Right renal cortex interstitium (tissue), 3 donors: ENCODE measurements around the gene CCDC97. TPM values are rescaled to one million over a fixed set of nuclear protein-coding genes. Genes with fewer than 3 reads are reported as not detected.

Experiments used
- DNase-seq, 3 donors: peaks; one replicate each; pipeline ENCODE4 v3.0.0-alpha.2; 2013; ENCODE audit warnings: low read depth in 3 of 3, low spot score in 2 of 3
- polyA plus RNA-seq, 3 donors: library from polyadenylated mRNA; unstranded; fragments of 120-200 nt; gene quantifications; one replicate each; pipeline ENCODE4 v1.2.1, GENCODE V29; 2013; ENCODE audit not compliant: insufficient read length in 3 of 3

CCDC97 gene
- polyA plus RNA-seq, 3 donors: 30.8 to 32.1 (median 31.3) TPM

DNA sequence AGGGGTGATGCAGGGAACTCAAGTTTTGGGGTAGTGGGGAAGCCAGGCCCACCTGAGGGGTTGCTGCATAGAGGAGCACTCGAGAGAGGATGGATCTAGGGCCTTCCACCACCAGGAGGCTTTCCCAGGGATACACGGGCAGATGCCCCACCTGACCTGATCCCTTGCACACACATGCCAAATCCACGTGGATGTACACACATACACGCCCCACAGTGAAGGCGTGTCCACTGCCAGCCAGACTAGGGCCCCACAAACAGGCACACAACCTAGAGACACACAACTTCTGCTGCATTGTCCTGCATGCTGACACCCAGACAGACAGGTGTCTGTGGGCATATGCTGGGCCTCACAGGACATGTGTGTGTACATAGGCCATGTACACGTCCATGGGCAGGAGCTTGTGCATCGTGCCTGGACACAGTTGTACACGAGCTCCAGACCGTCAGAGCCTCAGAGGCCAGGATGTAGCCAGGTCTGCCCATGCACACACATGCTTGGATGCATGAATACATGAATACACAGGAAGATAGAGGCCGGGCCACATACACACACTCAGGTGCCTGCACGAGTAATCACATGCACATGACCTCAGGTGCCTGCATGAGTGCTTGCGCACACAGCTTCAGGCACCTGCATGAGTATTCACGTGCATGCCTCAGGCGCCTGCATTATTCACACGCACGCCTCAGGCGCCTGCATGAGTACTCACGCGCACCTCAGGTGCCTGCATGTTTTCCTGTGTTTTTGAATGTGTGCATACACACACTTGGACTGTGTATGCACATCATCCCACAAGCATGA lies 8.9 kb downstream of the CCDC97 start:
- DNase-seq: no peak

DNA sequence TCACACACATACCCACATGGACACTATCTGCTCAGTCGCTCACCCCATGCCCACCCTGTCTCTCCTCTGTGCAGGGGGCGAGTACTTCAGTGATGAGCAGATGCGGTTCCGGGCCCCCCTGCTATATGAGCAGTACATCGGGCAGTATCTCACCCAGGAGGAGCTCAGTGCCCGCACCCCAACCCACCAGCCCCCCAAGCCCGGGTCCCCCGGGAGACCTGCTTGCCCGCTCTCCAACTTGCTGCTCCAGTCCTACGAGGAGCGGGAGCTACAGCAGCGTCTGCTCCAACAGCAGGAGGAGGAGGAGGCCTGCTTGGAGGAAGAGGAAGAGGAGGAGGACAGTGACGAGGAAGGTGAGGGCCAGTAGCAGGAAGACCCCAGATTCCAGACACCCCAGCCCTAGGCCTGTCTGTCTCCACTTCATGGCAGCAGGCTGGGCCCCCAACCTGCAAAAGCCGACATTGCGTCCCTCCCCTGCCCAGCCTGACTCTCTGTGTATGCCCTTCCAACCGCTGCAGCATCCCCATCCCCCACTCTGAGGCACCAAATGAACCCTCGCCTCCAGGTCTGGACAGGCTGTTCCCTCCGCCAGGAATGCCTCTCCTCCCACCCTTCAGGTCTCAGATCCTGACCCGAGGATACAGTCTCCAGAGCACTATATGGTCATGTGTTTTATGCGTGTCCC lies 9.7 kb downstream of the CCDC97 start:
- no peak for DNase-seq

DNA sequence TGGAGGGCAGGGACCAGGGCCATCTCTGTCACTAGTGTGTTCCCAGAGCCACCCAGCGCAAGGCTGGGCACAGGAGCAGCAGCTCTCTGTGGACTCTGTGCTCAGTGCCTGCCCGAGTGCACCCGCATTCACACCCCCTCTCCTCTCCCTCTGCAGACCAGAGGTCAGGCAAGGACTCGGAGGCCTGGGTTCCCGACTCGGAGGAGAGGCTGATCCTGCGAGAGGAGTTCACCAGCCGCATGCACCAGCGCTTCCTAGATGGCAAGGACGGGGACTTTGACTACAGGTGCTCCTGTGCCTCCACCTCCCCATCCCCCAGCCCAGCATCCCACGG lies 10.2 kb downstream of the CCDC97 start:
- no peak for DNase-seq

DNA sequence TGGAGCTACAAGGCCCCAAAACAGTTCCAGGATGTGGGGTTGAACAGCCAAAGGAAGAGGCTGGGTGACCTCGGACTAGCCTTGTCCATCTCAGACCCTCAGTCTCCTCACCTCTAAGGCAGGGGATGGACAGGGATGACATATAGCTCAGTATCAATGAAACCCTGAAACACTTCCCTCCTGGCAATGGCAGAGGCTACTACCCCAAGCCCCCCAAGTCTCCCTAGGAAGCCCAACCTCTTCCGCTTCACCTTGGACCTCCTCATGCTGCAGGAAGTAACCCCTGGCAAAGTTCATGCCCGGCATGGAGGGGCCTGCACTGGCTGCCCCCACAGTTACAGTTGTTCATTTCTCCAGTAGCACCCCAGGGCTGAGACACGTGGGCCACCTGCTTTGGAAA lies 10.6 kb downstream of the CCDC97 start:
- DNase-seq: no peak

DNA sequence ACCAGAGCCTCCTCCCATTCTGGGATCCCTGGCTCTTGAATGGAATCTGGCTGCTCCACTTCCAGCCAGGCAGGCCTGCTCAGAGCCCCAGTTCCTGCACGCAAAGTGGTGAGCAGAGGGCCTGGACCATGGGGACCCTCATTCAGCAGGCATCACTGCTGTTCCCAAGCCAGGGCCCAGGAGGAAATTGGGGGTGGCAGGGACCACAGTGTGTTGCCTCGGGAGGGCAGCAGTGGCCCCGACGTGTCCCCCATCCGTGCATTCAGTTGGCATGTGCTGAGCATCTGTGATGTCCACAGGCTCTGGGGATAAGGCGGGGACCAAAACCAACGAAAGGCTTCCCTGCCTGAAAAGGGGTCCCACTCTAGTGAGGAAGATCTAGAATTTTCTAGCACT lies 11.2 kb downstream of the CCDC97 start:
- no peak for DNase-seq

DNA sequence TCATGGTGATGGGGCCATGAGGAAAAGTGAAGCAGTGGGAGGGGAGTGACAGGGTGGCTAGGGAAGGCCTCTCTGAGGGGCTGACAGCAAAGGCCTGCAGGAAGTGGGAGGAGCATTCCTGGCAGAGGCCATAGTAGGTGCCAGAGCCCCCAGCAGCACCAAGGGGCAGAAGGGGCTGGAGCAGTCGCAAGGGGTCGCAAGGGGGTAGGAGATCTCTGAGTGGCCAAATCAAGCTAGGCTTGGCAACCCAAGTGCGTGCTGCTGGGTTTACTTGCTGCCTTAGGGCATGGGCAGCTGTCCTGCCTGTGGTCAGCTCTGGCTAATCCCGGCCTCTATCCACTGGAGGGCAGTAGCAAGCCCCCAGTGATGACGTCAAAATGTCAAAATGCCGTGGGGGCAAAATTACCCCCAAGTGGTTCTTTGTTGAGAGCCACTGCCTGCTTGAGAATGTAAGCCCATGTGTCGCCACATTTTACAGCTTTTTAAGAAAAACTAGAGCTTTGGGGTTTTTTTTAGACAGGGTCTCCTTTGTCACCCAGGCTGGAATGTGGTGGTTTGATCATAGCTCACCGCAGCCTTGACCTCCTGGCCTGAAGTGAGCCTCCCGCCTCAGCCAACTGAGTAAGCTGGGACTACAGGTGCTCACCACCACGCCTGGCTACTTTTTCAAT lies 11.8 kb downstream of the CCDC97 start:
- no peak for DNase-seq

DNA sequence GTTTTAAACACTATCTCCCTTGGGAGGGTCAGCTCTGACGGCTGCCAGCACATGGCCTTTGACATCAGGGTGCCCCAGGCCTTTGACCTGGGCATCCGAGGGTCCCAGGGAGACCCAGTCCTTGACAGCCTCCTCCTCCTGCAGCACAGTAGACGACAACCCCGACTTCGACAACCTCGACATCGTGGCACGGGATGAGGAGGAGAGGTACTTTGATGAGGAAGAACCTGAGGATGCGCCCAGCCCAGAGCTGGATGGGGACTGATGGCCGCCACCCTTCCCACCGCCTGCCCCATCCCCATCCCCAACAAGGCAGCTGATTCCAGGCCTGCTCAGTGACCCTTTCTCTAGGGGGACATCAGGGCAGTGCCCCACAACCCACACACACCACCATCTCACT lies 12.5 kb downstream of the CCDC97 start:
- DNase-seq: no peak

DNA sequence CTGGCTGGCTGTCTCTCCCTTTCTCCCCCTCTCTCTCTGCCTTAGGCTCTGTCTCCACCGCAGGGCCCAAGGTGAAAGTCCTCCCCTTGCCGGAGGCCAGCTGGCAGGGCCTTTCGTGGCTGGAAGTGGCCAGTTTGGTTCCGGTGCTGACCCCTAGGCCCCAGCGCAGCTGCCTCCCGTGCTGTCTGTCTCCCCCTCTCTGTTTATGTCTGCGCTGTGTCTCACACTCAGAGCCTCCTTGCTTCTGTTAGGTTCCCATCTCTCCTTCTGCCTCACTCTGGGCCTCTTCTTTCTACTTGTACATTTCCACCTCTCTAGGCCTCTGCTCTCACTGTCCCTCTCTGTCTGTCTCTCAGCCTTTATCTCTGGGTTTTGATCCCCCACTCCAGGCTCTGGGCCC lies 13.1 kb downstream of the CCDC97 start:
- DNase-seq: no peak

DNA sequence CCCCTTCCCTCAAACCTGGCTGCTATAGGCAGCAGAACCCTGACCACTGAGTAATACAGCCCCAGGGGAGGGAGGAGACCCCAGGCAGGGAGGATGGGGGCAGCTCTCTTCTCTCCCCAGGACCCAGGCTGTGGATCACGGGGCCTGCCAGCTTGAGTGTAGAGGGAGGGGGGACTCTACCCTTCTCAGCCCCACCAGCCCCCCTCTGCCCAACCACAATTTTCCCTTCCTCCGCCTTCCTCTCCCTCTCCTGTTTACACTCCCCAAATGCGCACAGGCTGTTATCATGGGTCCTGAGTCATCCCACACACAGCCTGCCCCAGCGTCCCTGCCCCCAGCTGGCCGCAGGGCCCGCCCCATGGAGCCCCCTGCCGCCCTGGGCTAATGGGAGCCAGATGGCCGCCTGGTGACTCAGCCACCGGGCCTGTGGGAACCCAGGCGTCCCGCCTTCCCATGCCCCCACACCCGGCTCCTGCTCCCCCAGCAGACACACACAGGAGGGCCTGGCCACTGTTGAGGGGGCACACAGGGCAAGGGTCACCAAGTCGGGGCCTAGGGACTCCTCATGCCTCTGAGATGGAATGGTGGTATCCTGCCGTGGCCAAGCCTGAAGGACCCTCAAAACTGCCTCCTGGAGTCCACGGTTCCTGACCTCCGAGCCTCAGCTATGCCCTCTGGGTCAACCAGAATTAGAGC lies 13.6 kb downstream of the CCDC97 start:
- DNase-seq: no peak

DNA sequence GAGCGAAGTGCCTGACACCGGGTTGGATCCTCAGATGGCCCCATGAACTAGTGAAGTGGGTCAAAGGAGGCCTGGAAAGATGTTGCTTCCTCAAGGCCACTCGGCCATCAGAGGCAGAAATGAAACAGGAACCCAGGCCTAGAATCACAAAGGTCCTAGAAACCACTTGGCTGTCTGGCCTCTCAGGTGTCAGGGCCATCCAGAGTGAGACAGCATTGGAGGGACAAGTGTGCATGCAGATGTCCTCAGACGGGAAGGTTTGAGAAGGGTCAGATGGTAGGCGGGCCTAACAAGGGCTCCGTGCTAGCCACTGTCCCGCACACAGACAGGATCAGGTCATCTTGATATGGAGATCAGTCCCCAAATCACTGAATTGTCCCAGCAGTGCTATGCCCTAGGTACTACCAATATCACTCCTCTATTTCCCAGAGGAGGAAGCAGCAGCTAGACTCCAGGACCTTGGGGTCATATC lies 14.3 kb downstream of the CCDC97 start:
- DNase-seq: no peak

DNA sequence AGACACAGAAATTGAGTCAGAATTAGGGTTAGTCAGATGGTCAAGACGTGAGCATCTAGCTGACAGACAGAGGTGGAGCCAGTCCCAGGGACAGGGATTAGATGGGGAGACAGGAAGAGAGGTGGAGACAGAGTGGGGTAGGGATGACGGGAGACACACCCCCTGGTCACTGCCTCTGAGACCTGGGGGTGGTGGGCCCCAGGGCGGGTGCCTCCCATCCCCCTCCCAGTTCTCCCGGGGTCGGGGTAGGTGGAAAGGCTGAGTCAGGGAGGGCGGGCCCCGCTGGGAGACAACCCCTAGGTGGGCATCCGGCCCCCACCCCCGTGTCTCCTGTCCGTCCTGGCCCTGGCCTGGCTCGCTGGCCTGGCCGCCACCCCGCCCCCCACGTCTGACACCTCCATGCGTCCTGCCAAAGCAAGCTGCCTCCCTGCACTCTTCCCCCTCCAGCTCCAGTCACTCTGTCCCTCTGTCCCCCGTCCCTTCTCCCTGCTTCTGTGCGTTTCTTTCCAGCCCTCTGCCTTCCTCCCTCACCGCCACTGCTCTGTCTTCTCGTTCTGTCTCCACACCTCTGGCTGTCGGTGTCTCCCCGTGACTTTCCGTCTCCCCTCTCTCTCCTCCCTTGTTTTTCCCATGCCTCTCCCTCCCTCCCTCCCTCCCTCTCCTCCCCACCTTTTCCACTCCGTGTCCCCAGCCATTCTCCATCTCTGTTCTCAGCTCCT lies 15.1 kb downstream of the CCDC97 start:
- DNase-seq: no peak

DNA sequence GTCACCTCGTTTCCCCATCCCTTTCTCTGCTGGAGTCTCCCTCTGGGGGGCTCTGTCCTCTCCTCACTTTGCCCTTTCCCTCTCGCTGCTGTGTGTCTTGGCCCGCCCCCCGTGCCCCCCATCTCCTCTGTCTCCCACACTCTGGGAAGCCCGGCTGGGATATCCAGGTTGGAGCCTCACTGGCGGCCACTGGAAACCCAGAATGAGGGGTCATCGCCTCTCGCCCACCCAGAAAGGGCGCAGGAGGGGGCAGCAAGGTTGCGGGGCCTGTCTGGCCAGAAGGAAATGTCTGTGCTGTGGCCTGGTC lies 15.6 kb downstream of the CCDC97 start:
- DNase-seq: no peak

DNA sequence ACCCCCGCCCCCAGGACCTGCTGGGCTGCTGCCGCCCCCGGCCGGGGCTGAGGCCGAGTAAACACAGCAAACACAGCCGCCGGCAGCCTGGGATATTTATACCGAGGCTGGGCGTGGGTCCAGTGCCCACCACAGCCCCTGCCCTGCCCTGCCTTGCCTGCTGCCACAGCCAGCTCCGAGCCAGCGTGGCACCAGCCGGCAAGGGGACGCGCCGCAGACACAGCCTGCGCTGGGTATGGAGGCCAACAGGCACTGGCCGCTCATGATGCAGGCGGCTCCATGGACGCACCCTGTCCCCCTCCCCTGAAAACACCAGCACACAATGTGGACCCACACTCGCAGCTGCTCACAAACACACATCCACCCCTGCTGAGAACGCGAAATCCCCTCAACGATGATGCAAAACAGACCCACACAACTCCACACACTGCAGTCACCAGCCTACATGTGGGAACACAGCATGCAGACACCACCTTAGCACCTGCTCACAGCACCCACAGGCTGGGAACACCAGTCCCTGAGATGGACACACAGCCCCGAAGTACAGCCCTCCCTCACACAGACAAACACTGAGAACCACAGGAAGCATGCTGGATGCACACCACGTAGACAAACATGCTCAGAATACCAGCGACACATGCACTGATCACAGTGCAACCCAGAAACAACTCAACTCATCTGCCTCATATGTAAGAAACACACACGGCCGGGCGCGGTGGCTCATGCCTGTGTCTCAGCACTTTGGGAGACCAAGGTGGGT lies 16.2 kb downstream of the CCDC97 start:
- no peak for DNase-seq

DNA sequence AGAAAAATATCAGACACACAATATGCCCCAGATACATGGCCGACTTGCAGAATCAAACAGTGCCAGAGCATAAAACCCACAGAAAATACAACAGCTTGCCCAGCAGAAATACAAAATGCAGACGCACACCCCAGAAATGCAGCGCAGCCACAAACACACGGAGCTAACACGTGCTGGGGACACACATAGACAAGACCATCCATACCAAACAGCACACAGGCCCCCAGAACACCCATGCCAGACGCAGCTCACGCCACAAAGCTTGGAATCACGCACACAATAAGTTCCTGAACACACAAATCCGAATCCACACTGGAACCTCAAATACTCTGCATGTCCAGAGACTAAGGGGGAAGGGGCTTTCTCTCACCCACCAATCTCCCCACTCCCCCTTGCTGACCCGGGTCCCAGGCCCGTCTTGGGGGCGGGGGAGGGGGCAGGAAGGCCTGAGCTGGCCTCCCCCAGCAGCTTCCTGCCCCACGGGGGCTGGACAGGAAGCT lies 17.2 kb downstream of the CCDC97 start:
- no peak for DNase-seq

DNA sequence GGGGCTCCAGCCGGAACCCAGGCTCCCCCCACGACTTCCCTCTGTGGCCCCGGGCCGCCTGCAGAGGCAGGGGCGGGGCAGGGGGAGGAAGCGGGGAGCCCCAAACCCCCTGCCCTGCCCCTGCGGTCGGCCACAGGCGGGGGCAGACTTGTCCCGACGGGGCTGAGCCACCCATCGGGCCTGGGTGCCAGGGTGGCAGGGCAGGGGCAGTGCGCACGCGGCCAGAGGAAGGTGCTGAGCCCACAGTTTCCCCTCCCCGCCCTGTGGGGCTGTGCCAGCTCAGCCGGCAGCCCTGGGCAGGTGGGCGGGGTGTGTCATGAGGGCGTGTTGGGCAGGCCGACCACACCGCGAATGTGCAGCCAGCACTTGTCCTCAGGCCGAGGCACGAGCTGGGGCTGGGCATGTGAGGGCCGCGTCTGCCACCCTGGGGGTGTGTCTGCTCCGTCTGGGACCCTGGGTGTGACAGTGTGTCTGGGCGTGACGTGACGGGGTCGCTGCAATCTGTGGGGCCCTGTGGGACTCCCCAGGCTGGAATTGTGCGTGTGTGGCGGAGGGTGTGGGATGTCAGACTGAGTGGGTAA lies 17.7 kb downstream of the CCDC97 start:
- no peak for DNase-seq

DNA sequence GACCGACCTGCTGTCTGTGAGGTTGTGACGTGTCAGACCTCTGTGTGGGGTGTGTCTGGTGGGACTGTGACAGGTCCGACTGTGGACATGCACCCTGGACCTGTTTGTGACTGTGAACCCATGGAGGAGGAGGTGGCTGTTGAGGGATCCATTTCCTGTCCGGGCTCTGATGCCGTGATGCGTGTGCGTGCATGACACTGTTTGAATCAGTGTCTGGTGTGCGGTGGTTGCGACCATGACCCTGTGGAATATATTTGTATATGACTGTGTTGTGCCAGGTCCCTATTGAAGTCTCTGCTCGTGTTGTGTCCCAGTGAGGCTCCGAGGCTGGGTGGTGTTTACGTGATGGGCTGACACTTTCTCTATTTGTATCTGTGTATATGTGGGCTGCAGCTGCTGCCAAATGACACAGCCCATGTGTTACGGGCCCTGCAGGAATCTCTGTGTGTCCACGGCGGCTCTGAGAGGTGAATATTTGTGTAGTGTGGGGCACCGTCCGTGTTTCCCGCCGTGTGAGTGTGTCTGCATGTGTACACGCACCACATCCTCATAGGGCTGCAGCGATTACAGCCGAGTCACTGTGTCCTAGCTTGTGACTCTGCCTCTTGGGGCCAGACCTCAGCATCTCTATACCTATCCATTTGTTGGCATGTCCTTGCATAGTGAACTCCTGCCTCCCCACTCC lies 18.3 kb downstream of the CCDC97 start:
- no peak for DNase-seq

DNA sequence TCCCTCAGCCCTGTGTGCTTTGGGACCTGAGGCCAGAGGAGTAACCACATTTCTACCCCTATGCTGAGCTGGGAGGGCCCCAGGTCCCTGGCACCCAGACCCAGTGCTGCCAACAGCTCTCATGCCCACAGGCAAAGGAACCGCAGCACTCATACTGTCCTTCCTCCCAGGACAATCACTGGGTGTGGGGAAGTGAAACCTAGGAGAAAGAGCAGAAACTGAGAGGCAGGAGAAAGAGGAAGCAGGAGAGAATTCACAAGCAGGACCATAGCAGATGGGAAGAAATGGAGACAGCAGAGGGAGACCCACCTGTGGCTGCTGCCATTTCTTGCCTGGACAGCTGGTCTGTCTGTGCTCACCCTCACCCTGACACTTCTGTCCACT lies 18.9 kb downstream of the CCDC97 start:
- no peak for DNase-seq

DNA sequence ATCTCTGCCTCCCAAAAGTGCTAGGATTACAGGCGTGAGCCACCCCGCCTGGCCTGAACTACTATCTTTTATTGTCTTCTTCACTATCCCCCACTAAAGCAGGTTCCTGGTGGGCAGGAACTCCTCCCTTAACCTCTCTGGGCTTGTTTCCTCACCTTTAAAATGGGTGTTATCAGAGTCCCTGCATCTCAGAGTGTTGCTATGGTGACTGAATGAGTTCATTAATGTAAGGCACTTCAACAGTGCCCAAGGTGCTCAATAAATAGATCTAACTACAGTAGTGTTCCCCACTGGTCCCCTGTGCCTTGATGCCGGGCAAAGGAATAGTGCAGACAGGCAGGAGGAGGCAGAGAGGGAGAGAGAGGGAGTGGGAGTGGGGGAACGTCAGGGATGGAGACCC lies 20.5 kb downstream of the CCDC97 start:
- no peak for DNase-seq
